ENCODE data around the gene CELF1.

CELF1 gene

GRCh38 chr11:47592970-47593369 is 40.0 kb upstream of the CELF1 start:
- no peaks in the 10 kb centered on the region for H3K36me3 ChIP-seq (ENCODE audit: insufficient read depth, insufficient read length, low read length)
- H3K9ac ChIP-seq (ENCODE audit: insufficient read length, low read depth), result no peak overlapping the region
- H3K4me1 ChIP-seq (ENCODE audit: insufficient read depth, insufficient read length), result peaks cover 14% of the 10 kb centered on the region
- TF ChIP-seq ZNF274 (IDR thresholded peaks at IDR 0.05; ENCODE audit: low read depth, low read length) (no peak), SUZ12 (IDR thresholded peaks at IDR 0.05; ENCODE audit: extremely low read depth, insufficient read depth, insufficient read length) (no peak), YY1 (IDR thresholded peaks at IDR 0.05; ENCODE audit: insufficient read depth, insufficient read length) (no peak)
- no peak overlapping the region for H3K4me3 ChIP-seq (ENCODE audit: insufficient read length, low read depth)
- no peak for DNase-seq (ENCODE audit: low read depth, low spot score)
- peaks cover 45% of the 10 kb centered on the region for H3K27me3 ChIP-seq (ENCODE audit: insufficient read depth, insufficient read length)
- H3K9me3 ChIP-seq (ENCODE audit: insufficient read depth, low read length), result no peaks in the 10 kb centered on the region

GRCh38 chr11:47592251-47592650 is 39.3 kb upstream of the CELF1 start:
- peaks cover 16% of the 10 kb centered on the region for H3K4me1 ChIP-seq (ENCODE audit: insufficient read depth, insufficient read length)
- peaks cover 45% of the 10 kb centered on the region for H3K27me3 ChIP-seq (ENCODE audit: insufficient read depth, insufficient read length)
- TF ChIP-seq SUZ12 (IDR thresholded peaks at IDR 0.05; ENCODE audit: extremely low read depth, insufficient read depth, insufficient read length) (no peak), YY1 (IDR thresholded peaks at IDR 0.05; ENCODE audit: insufficient read depth, insufficient read length) (no peak), ZNF274 (IDR thresholded peaks at IDR 0.05; ENCODE audit: low read depth, low read length) (no peak)
- no peaks in the 10 kb centered on the region for H3K9me3 ChIP-seq (ENCODE audit: insufficient read depth, low read length)
- H3K9ac ChIP-seq (ENCODE audit: insufficient read length, low read depth), result no peak overlapping the region
- H3K36me3 ChIP-seq (ENCODE audit: insufficient read depth, insufficient read length, low read length), result no peaks in the 10 kb centered on the region
- H3K4me3 ChIP-seq (ENCODE audit: insufficient read length, low read depth), result no peak overlapping the region
- no peak for DNase-seq (ENCODE audit: low read depth, low spot score)

- peaks cover 45% of the 10 kb centered on the region for H3K27me3 ChIP-seq (ENCODE audit: insufficient read depth, insufficient read length)
- H3K4me1 ChIP-seq (ENCODE audit: insufficient read depth, insufficient read length), result peaks cover 16% of the 10 kb centered on the region
- no peak overlapping the region for H3K4me3 ChIP-seq (ENCODE audit: insufficient read length, low read depth)
- peak overlapping the region; percentile 11 for H3K9ac ChIP-seq (ENCODE audit: insufficient read length, low read depth)
- H3K36me3 ChIP-seq (ENCODE audit: insufficient read depth, insufficient read length, low read length), result peaks cover under 1% of the 10 kb centered on the region
- DNase-seq (ENCODE audit: low read depth, low spot score), result no peak
- no peaks in the 10 kb centered on the region for H3K9me3 ChIP-seq (ENCODE audit: insufficient read depth, low read length)
- TF ChIP-seq SUZ12 (IDR thresholded peaks at IDR 0.05; ENCODE audit: extremely low read depth, insufficient read depth, insufficient read length) (no peak), YY1 (IDR thresholded peaks at IDR 0.05; ENCODE audit: insufficient read depth, insufficient read length) (no peak), ZNF274 (IDR thresholded peaks at IDR 0.05; ENCODE audit: low read depth, low read length) (no peak)
Observed at GRCh38 chr11:47591764-47592163, 38.8 kb upstream of the CELF1 start.

- Histone ChIP-seq H3K4me3 (ENCODE audit: insufficient read length, low read depth) (no peak overlapping the region), H3K9me3 (ENCODE audit: insufficient read depth, low read length) (no peaks in the 10 kb centered on the region), H3K4me1 (ENCODE audit: insufficient read depth, insufficient read length) (peaks cover 16% of the 10 kb centered on the region), H3K27me3 (ENCODE audit: insufficient read depth, insufficient read length) (peaks cover 36% of the 10 kb centered on the region), H3K9ac (ENCODE audit: insufficient read length, low read depth) (no peak overlapping the region), H3K36me3 (ENCODE audit: insufficient read depth, insufficient read length, low read length) (peaks cover 11% of the 10 kb centered on the region)
- no peak for DNase-seq (ENCODE audit: low read depth, low spot score)
- TF ChIP-seq YY1 (IDR thresholded peaks at IDR 0.05; ENCODE audit: insufficient read depth, insufficient read length) (no peak), ZNF274 (IDR thresholded peaks at IDR 0.05; ENCODE audit: low read depth, low read length) (no peak), SUZ12 (IDR thresholded peaks at IDR 0.05; ENCODE audit: extremely low read depth, insufficient read depth, insufficient read length) (no peak)
Observed at GRCh38 chr11:47589977-47590861, 37.3 kb upstream of the CELF1 start.

- peaks cover 17% of the 10 kb centered on the region for H3K36me3 ChIP-seq (ENCODE audit: insufficient read depth, insufficient read length, low read length)
- no peak for DNase-seq (ENCODE audit: low read depth, low spot score)
- no peaks in the 10 kb centered on the region for H3K9me3 ChIP-seq (ENCODE audit: insufficient read depth, low read length)
- TF ChIP-seq YY1 (IDR thresholded peaks at IDR 0.05; ENCODE audit: insufficient read depth, insufficient read length) (no peak), ZNF274 (IDR thresholded peaks at IDR 0.05; ENCODE audit: low read depth, low read length) (no peak), SUZ12 (IDR thresholded peaks at IDR 0.05; ENCODE audit: extremely low read depth, insufficient read depth, insufficient read length) (no peak)
- peaks cover 16% of the 10 kb centered on the region for H3K4me1 ChIP-seq (ENCODE audit: insufficient read depth, insufficient read length)
- peaks cover 30% of the 10 kb centered on the region for H3K27me3 ChIP-seq (ENCODE audit: insufficient read depth, insufficient read length)
- H3K9ac ChIP-seq (ENCODE audit: insufficient read length, low read depth), result no peak overlapping the region
- no peak overlapping the region for H3K4me3 ChIP-seq (ENCODE audit: insufficient read length, low read depth)
Observed at GRCh38 chr11:47589584-47589976, 36.6 kb upstream of the CELF1 start.

GRCh38 chr11:47589118-47589517 is 36.2 kb upstream of the CELF1 start:
- TF ChIP-seq YY1 (IDR thresholded peaks at IDR 0.05; ENCODE audit: insufficient read depth, insufficient read length) (no peak), SUZ12 (IDR thresholded peaks at IDR 0.05; ENCODE audit: extremely low read depth, insufficient read depth, insufficient read length) (no peak), ZNF274 (IDR thresholded peaks at IDR 0.05; ENCODE audit: low read depth, low read length) (no peak)
- no peaks in the 10 kb centered on the region for H3K9me3 ChIP-seq (ENCODE audit: insufficient read depth, low read length)
- peaks cover 22% of the 10 kb centered on the region for H3K36me3 ChIP-seq (ENCODE audit: insufficient read depth, insufficient read length, low read length)
- H3K4me1 ChIP-seq (ENCODE audit: insufficient read depth, insufficient read length), result peaks cover 16% of the 10 kb centered on the region
- no peak overlapping the region for H3K9ac ChIP-seq (ENCODE audit: insufficient read length, low read depth)
- peaks cover 25% of the 10 kb centered on the region for H3K27me3 ChIP-seq (ENCODE audit: insufficient read depth, insufficient read length)
- no peak overlapping the region for H3K4me3 ChIP-seq (ENCODE audit: insufficient read length, low read depth)
- DNase-seq (ENCODE audit: low read depth, low spot score), result no peak

- Histone ChIP-seq H3K27me3 (ENCODE audit: insufficient read depth, insufficient read length) (peaks cover 12% of the 10 kb centered on the region), H3K9me3 (ENCODE audit: insufficient read depth, low read length) (no peaks in the 10 kb centered on the region), H3K4me3 (ENCODE audit: insufficient read length, low read depth) (no peak overlapping the region), H3K9ac (ENCODE audit: insufficient read length, low read depth) (no peak overlapping the region), H3K4me1 (ENCODE audit: insufficient read depth, insufficient read length) (peaks cover 13% of the 10 kb centered on the region), H3K36me3 (ENCODE audit: insufficient read depth, insufficient read length, low read length) (peaks cover 34% of the 10 kb centered on the region)
- DNase-seq (ENCODE audit: low read depth, low spot score), result no peak
- no peak for TF ChIP-seq YY1 (IDR thresholded peaks at IDR 0.05; ENCODE audit: insufficient read depth, insufficient read length)
- TF ChIP-seq ZNF274 (IDR thresholded peaks at IDR 0.05; ENCODE audit: low read depth, low read length), result no peak
- no peak for TF ChIP-seq SUZ12 (IDR thresholded peaks at IDR 0.05; ENCODE audit: extremely low read depth, insufficient read depth, insufficient read length)
Observed at GRCh38 chr11:47587723-47588326, 34.9 kb upstream of the CELF1 start.

Measured in NT2/D1 (cell line).